Astrocyte of the cerebellum (primary cell): ENCODE measurements around the gene VAMP8.
"Not testable (repeated sequence)": the region's sequence is repeated elsewhere in the genome, so short reads cannot be mapped to it uniquely, and the experiment has no call there.

ENCODE experiments used
- DNase-seq: peaks from one replicate; pipeline ENCODE4 v3.0.0-alpha.2; 2011; ENCODE audit warnings: low read depth
- H3K4me3 ChIP-seq: 2 replicates; pipeline ENCODE4 v1.5.1; 2011; ENCODE audit warnings: mild to moderate bottlenecking, low read depth, low read length, moderate library complexity
- CTCF ChIP-seq: IDR thresholded peaks from 2 replicates; pipeline ENCODE4 v1.5.1; 2012; ENCODE audit warnings: low read length, low read depth, moderate library complexity, mild to moderate bottlenecking; ENCODE audit errors: missing control alignments
- in situ Hi-C: cut with HindIII; loops from 2 replicates; pipeline ENCODE4 v1.10.0; 2017; ENCODE audit warnings: low sequenced_read_pairs

The VAMP8 gene

GRCh38 chr2:85601771-85602475 lies 24.5 kb downstream of the VAMP8 start:
- no peak for DNase-seq
- peak overlapping the region; percentile 82 for H3K4me3 ChIP-seq
- in situ Hi-C loops: loop anchor here (5.0 kb wide), 1 partner anchor 105 kb away; no protein-coding TSS in a partner anchor
- no peak for TF ChIP-seq CTCF

- peak within 1 kb of the TSS; percentile 82 for H3K4me3 ChIP-seq
- peak; percentile 13 for TF ChIP-seq CTCF
- DNase-seq: peak; percentile 63
- in situ Hi-C loops: loop anchor here (5.0 kb wide), 1 partner anchor 105 kb away; no protein-coding TSS in a partner anchor
These were observed 25.3 kb downstream of the VAMP8 start, which contains the start of gene TMEM150A for GRCh38 chr2:85602476-85603234. TMEM150A (minus strand) TSS chr2:85602698; CDS start chr2:85601948, 750 bp downstream.

- not testable (repeated sequence) for DNase-seq
- in situ Hi-C loops: loop anchor here (5.0 kb wide), 1 partner anchor 103 kb away; no protein-coding TSS in a partner anchor
- H3K4me3 ChIP-seq: peak overlapping the region; percentile 82
These were observed 26.7 kb downstream of the VAMP8 start for GRCh38 chr2:85604133-85604444.

- no peak for DNase-seq
- no peak overlapping the region for H3K4me3 ChIP-seq
- in situ Hi-C loops: loop anchor here (5.0 kb wide), 1 partner anchor 103 kb away; no protein-coding TSS in a partner anchor
- no peak for TF ChIP-seq CTCF
These were observed 27.4 kb downstream of the VAMP8 start for GRCh38 chr2:85604568-85605339.

GRCh38 chr2:85605406-85606115 lies 28.2 kb downstream of the VAMP8 start:
- in situ Hi-C loops: no loop called here

GRCh38 chr2:85606116-85606455 lies 28.7 kb downstream of the VAMP8 start:
- TF ChIP-seq CTCF: no peak
- H3K4me3 ChIP-seq: peak overlapping the region; percentile 11
- in situ Hi-C loops: no loop called here
- no peak for DNase-seq

More at GRCh38 chr2:85605406-85606115, 28.2 kb downstream of the VAMP8 start:
- H3K4me3 ChIP-seq: no peak overlapping the region
- peak; percentile 97 for DNase-seq
- no peak for TF ChIP-seq CTCF
